Measurements from ENCODE around the gene ZFHX3.

DNA sequence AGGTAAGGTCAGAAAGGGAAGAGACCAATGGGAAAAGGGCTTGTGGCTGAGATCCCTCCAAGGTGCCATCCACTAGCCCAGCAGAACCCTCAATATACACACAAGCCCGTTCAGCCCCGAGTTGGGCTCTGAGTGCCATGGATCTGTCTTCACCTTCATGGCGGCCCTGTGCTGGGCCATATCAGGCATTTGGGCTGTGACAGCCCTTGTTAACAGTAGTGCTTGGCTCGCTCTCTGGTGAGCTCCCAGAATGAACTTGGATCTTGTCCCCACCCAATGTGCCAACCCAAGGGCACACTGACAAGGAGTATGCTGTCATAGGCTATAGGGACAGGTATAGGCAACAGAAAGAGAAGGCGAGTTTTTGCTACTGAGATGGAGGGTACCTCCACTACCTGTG, 182.7 kb downstream of the ZFHX3 start:
- TF ChIP-seq EZH2phosphoT487 (IDR thresholded peaks at IDR 0.05; ENCODE audit: insufficient read depth, low read depth) (no peak), EZH2 (IDR thresholded peaks at IDR 0.05; ENCODE audit: insufficient read depth, poor library complexity, severe bottlenecking) (no peak)

Measured in GM23248 (cell line).